SK-N-SH (cell line): ENCODE data around the gene BRI3. TPM values are rescaled to one million over a fixed set of nuclear protein-coding genes. Genes with fewer than 3 reads are reported as not detected.

Source experiments
- CTCF ChIA-PET: fragments of 300-600, 350-600 bp; formaldehyde crosslinking; extraction: SDS; loops from one replicate; lab custom pipeline; 2021; lab: Yijun Ruan, JAX
- POLR2A ChIA-PET: fragments of 350-600 bp; sonication (Branson Sonifier 250); formaldehyde crosslinking; extraction: SDS; loops from one replicate; lab custom pipeline; 2020; ENCODE audit warnings: antibody characterized with exemption, inconsistent platforms; lab: Yijun Ruan, JAX
- DNase-seq: peaks from one replicate; pipeline ENCODE4 v3.0.0; 2012
- H2AFZ ChIP-seq: fragments of 200-600 bp; sonication (generic); 2 replicates; pipeline ENCODE4 v1.8.1; 2016; ENCODE audit warnings: antibody characterized with exemption, mild to moderate bottlenecking, low read depth
- H3F3A ChIP-seq: fragments of 200-600 bp; sonication (generic); replicated peaks from 2 replicates; pipeline ENCODE3; 2016; ENCODE audit warnings: antibody characterized with exemption, mild to moderate bottlenecking; ENCODE audit not compliant: insufficient read depth
- H3K27ac ChIP-seq, 2 experiments: fragments of 200-500 bp in 1 of 2; fragments of 200-600 bp in 1 of 2; sonication (Bioruptor generic) in 1 of 2; sonication (generic), shearing (Covaris generic) in 1 of 2; 2 replicates each; pipeline versions ENCODE4 v1.5.1 to v1.6.1; 2014 to 2016; ENCODE audit warnings: low read depth in 2 of 2, inconsistent platforms in 1 of 2, low read length in 1 of 2, mild to moderate bottlenecking in 1 of 2, mixed read lengths in 1 of 2
- H3K27me3 ChIP-seq: fragments of 200-600 bp; sonication (generic), shearing (Covaris generic); 2 replicates; pipeline ENCODE4 v1.6.1; 2016; ENCODE audit warnings: mixed run types; ENCODE audit not compliant: insufficient read depth
- H3K36me3 ChIP-seq, 2 experiments: fragments of 200-500 bp in 1 of 2; fragments of 200-600 bp in 1 of 2; sonication (Bioruptor generic) in 1 of 2; sonication (generic) in 1 of 2; replicated peaks in 1 of 2; 2 replicates each; pipeline versions ENCODE3 to v1.5.1; 2014 to 2016; ENCODE audit warnings: low read length in 1 of 2, mild to moderate bottlenecking in 1 of 2; ENCODE audit not compliant: insufficient read depth in 2 of 2, control insufficient read depth in 1 of 2
- H3K4me1 ChIP-seq, 2 experiments: fragments of 200-500 bp in 1 of 2; fragments of 200-600 bp in 1 of 2; sonication (Bioruptor generic) in 1 of 2; sonication (generic), shearing (Covaris generic) in 1 of 2; 2 replicates each; pipeline versions ENCODE4 v1.5.1 to v1.6.1; 2014 to 2016; ENCODE audit warnings: low read depth in 1 of 2, low read length in 1 of 2, mixed run types in 1 of 2; ENCODE audit not compliant: insufficient read depth in 2 of 2, control insufficient read depth in 1 of 2
- H3K4me2 ChIP-seq: fragments of 200-600 bp; sonication (generic), shearing (Covaris generic); 2 replicates; pipeline ENCODE4 v1.6.1; 2017; ENCODE audit warnings: mixed run types
- H3K4me3 ChIP-seq, 2 experiments: fragments of 200-500 bp in 1 of 2; fragments of 200-600 bp in 1 of 2; sonication (Bioruptor generic) in 1 of 2; sonication (generic), shearing (Covaris generic) in 1 of 2; 2 replicates each; pipeline versions ENCODE4 v1.5.1 to v1.8.1; 2014 to 2016; ENCODE audit warnings: low read depth in 2 of 2, inconsistent platforms in 1 of 2, low read length in 1 of 2, mild to moderate bottlenecking in 1 of 2, mixed read lengths in 1 of 2, moderate library complexity in 1 of 2
- H3K79me2 ChIP-seq: fragments of 200-600 bp; sonication (generic); 2 replicates; pipeline ENCODE4 v1.8.1; 2017; ENCODE audit warnings: mild to moderate bottlenecking; ENCODE audit not compliant: insufficient read depth
- H3K9ac ChIP-seq: fragments of 200-600 bp; sonication (generic); 2 replicates; pipeline ENCODE4 v1.6.1; 2017; ENCODE audit warnings: mixed run types
- H3K9me2 ChIP-seq: fragments of 200-600 bp; sonication (generic); 2 replicates; pipeline ENCODE4 v1.6.1; 2017; ENCODE audit warnings: mixed run types
- H3K9me3 ChIP-seq: fragments of 200-600 bp; sonication (generic); 2 replicates; pipeline ENCODE4 v1.6.1; 2017; ENCODE audit warnings: mixed run types, mild to moderate bottlenecking, moderate library complexity
- H4K20me1 ChIP-seq: fragments of 200-600 bp; sonication (generic); 2 replicates; pipeline ENCODE4 v1.6.1; 2017; ENCODE audit warnings: mild to moderate bottlenecking, mixed run types; ENCODE audit not compliant: insufficient read depth
- EZH2phosphoT487 ChIP-seq: fragments of 200-600 bp; sonication (generic); IDR thresholded peaks from 2 replicates; pipeline ENCODE4 v1.6.1; 2017; ENCODE audit warnings: low read depth, mixed run types, mild to moderate bottlenecking, antibody characterized with exemption, moderate library complexity, borderline replicate concordance
- FOSL2 ChIP-seq: IDR thresholded peaks from 2 replicates; pipeline ENCODE4 v1.4.0; 2012; ENCODE audit warnings: low read depth, mild to moderate bottlenecking, moderate library complexity, borderline replicate concordance
- FOXM1 ChIP-seq: IDR thresholded peaks from 2 replicates; pipeline ENCODE4 v1.4.0; 2012; ENCODE audit warnings: low read depth, mild to moderate bottlenecking
- GATA2 ChIP-seq: sonication (generic); formaldehyde crosslinking; IDR thresholded peaks from 2 replicates; pipeline ENCODE4 v1.5.0; 2020; ENCODE audit warnings: mild to moderate bottlenecking, missing genetic modification reagents
- IRF3 ChIP-seq: fragments of 150-350 bp; IDR thresholded peaks from 2 replicates; pipeline ENCODE4 v1.6.1; 2016; ENCODE audit warnings: mild to moderate bottlenecking, low read depth, low read length
- JUND ChIP-seq: IDR thresholded peaks from 2 replicates; pipeline ENCODE4 v1.4.0; 2012
- MXI1 ChIP-seq: IDR thresholded peaks from 2 replicates; pipeline ENCODE4 v1.6.1; 2012; ENCODE audit warnings: mild to moderate bottlenecking, low read depth, low read length, improper control_type of control experiment
- NRF1 ChIP-seq: IDR thresholded peaks from 2 replicates; pipeline ENCODE4 v1.6.1; 2012; ENCODE audit warnings: low read depth, mild to moderate bottlenecking, low read length
- RAD21 ChIP-seq: IDR thresholded peaks from 2 replicates; pipeline ENCODE4 v1.6.1; 2012; ENCODE audit warnings: mild to moderate bottlenecking, low read length
- RXRA ChIP-seq: IDR thresholded peaks from 2 replicates; pipeline ENCODE4 v1.4.0; 2012; ENCODE audit warnings: low read depth, mild to moderate bottlenecking, borderline replicate concordance
- TAF1 ChIP-seq: IDR thresholded peaks from 2 replicates; pipeline ENCODE4 v1.6.1; 2012; ENCODE audit warnings: low read depth, mild to moderate bottlenecking, low read length, moderate library complexity, borderline replicate concordance
- TCF12 ChIP-seq: IDR thresholded peaks from 2 replicates; pipeline ENCODE4 v1.4.0; 2012
- YY1 ChIP-seq: IDR thresholded peaks from 2 replicates; pipeline ENCODE4 v1.4.0; 2012; ENCODE audit warnings: low read depth, mild to moderate bottlenecking
- WGBS: methylation state at CpG from one replicate; pipeline ENCODE4 v1.1.6; 2017; ENCODE audit warnings: low lambda C conversion rate; 5-methylcytosine and 5-hydroxymethylcytosine counted together
- polyA plus RNA-seq, 3 experiments: library from polyadenylated mRNA; depleted of rRNA; stranded (reverse); fragments of >200 nt; gene quantifications; 2 replicates each; pipeline ENCODE4 v1.2.3, GENCODE V29; 2012

The BRI3 gene
- polyA plus RNA-seq, 1 of the 3 experiments (the other 2 are of a cell fraction): 128 TPM

DNA sequence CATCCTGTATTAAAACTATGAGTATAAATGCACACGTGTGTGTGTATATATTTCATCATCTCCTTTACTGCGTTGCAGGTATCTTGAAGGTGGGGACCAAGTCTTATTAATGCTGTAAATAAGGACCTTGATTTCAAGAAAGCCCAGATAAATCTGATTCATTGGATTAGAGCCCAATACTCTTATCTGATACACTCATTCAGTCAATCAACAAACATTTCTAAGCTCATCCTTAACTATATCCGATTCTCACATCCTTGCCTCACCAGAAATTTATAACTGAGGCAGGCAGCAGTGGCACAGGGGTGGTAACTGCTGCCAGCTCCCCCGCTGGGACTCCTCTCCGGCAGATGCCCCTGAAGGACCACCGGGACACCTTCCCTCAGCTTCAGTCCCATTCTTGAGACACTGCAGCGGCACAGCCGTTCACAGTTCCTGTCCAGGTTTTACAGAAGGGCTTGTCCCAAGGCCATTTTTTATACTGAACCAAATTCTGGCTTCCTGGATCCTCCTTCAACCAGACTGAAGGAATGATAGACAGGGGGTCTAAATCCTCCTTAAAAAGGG is 54.0 kb downstream of the BRI3 start (continued):
- TF ChIP-seq MXI1: no peak
- no peak for TF ChIP-seq RAD21

DNA sequence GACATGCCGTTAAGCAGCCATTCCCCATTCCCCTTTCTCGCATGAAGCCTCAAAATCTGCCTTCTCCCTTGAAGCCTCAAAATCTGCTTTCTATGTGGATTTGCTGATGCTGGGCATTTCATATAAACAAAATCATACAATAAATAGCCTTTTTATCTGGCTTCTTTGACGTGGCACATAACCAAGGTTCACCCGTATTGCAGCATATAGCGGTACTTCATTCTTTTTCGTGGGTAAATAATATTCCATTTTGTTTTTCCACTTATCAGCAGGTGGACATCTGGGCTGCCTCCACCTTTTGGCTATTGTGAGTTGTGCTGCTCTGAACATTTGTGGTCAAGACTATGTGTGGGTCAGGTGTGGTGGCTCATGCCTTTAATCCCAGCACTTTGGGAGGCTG is 57.0 kb downstream of the BRI3 start:
- DNase-seq: no peak
- Histone ChIP-seq H4K20me1 (no peaks in the 10 kb centered on the region), H3K79me2 (no peaks in the 10 kb centered on the region), H3K4me1 (peaks cover 0 to 5% of the 10 kb centered on the region in 2 experiments; a peak in 1 of 4 replicates), H3K9me3 (no peaks in the 10 kb centered on the region), H3K9ac (no peak overlapping the region), H3K27me3 (no peaks in the 10 kb centered on the region), H3K36me3 (no peaks in the 10 kb centered on the region), H3F3A (peaks cover 5% of the 10 kb centered on the region), H3K4me3 (no peak overlapping the region), H3K27ac (no peak overlapping the region), H2AFZ (no peak overlapping the region), H3K4me2 (no peak overlapping the region), H3K9me2 (no peaks in the 10 kb centered on the region)
- CTCF ChIA-PET: no interaction called here
- TF ChIP-seq IRF3 (no peak), YY1 (no peak), FOSL2 (no peak), TCF12 (no peak), EZH2phosphoT487 (no peak), GATA2 (CRISPR knock-in tag) (no peak), TAF1 (no peak), RAD21 (no peak), JUND (no peak), NRF1 (no peak), FOXM1 (no peak)
- POLR2A ChIA-PET: no interaction called here
- WGBS: 91% methylated on average over 6 of the region's 6 CpGs

DNA sequence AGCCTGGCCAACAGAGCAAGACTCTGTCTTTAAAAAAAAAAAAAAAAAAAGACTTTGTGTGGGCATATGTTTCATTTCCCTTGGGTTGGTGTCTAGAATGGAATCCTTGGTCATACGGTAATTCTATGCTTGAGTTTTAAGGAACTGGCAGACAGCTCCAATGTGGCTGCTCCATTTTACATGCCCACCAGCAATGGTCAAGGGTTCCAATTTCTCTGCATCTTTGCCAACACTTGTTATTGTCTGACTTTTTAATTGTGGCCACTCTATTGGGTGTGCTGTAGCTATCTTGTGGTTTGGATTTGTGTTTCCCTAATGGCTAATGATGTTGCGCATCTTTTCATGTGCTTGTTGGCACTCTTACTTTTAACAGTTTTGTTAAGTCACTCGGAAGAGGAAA is 57.6 kb downstream of the BRI3 start:
- H3K27me3 ChIP-seq: no peaks in the 10 kb centered on the region
- 96% methylated on average over 3 of the region's 3 CpGs for WGBS
- no peak overlapping the region for H3K27ac ChIP-seq
- H4K20me1 ChIP-seq: no peaks in the 10 kb centered on the region
- no peak overlapping the region for H2AFZ ChIP-seq
- no peaks in the 10 kb centered on the region for H3K36me3 ChIP-seq
- CTCF ChIA-PET: interaction anchor here (0.8 kb wide), 1 partner anchor 62 kb away, joined by 3 read pairs; the partner anchor contains the start of gene BAIAP2L1
- H3K4me1 ChIP-seq: peaks cover 0 to 5% of the 10 kb centered on the region in 2 experiments; a peak in 1 of 4 replicates
- H3K4me2 ChIP-seq: no peak overlapping the region
- DNase-seq: no peak
- no peak overlapping the region for H3K4me3 ChIP-seq
- peaks cover 4% of the 10 kb centered on the region for H3F3A ChIP-seq
- H3K79me2 ChIP-seq: no peaks in the 10 kb centered on the region
- POLR2A ChIA-PET: no interaction called here
- H3K9ac ChIP-seq: no peak overlapping the region
- no peaks in the 10 kb centered on the region for H3K9me2 ChIP-seq
- TF ChIP-seq RXRA (no peak), IRF3 (no peak), NRF1 (no peak), GATA2 (CRISPR knock-in tag) (no peak)
- TF ChIP-seq, all 33 proteins: peak for 0
- no peaks in the 10 kb centered on the region for H3K9me3 ChIP-seq
